Thyroid gland (tissue), 4 donors: ENCODE results near the gene SLC15A2.

Experiments
- POLR2A ChIP-seq, 2 donors: fragments of 450-650 bp; IDR thresholded peaks; one replicate each; pipeline ENCODE4 v1.6.1; 2017; ENCODE audit warnings: antibody characterized with exemption in 2 of 2, mild to moderate bottlenecking in 2 of 2, moderate library complexity in 1 of 2
- TF ChIP-seq, protein P1 (sequence below), 6 experiments: fragments of 200-600 bp in 3 of 6; fragments of 450-650 bp in 3 of 6; sonication (generic) in 3 of 6; IDR thresholded peaks; one replicate each; pipeline ENCODE4 v1.5.1; 2016 to 2019; ENCODE audit warnings: antibody characterized with exemption in 6 of 6, mild to moderate bottlenecking in 2 of 6, inconsistent platforms in 1 of 6, moderate library complexity in 1 of 6

DNA sequence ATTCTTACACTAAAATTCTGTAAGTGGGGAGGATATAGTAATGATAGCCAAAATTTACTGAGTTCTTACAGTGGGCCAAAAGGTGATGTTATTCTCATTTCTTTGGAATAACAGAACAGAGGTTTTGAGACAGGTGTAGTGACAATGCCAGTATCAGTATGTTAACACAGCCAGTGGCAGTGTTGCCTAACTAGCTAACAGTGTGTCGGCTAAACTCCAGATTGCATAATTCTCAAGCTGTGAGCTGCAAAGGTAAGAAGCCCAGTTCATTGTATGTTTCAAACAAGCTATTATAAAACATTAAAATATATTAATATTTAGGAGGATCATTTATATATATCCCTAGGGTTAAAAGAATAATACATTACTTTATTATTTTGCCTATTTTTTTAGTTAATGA, 920 bp downstream of the SLC15A2 start:
- TF ChIP-seq, protein P1, sequence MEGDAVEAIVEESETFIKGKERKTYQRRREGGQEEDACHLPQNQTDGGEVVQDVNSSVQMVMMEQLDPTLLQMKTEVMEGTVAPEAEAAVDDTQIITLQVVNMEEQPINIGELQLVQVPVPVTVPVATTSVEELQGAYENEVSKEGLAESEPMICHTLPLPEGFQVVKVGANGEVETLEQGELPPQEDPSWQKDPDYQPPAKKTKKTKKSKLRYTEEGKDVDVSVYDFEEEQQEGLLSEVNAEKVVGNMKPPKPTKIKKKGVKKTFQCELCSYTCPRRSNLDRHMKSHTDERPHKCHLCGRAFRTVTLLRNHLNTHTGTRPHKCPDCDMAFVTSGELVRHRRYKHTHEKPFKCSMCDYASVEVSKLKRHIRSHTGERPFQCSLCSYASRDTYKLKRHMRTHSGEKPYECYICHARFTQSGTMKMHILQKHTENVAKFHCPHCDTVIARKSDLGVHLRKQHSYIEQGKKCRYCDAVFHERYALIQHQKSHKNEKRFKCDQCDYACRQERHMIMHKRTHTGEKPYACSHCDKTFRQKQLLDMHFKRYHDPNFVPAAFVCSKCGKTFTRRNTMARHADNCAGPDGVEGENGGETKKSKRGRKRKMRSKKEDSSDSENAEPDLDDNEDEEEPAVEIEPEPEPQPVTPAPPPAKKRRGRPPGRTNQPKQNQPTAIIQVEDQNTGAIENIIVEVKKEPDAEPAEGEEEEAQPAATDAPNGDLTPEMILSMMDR (IDR thresholded peaks at IDR 0.05): no peak
- no peak for TF ChIP-seq POLR2A (IDR thresholded peaks at IDR 0.05)
